Natural killer cell (primary cell): ENCODE data around the gene JSRP1. TPM values are rescaled to one million over a fixed set of nuclear protein-coding genes. Genes with fewer than 3 reads are reported as not detected.

Experiments used
- ATAC-seq, 3 donors: fragments of 150-1000 bp in 2 of 3; fragments of 200-7000 bp in 1 of 3; cut with Tn5 transposase; 1 replicate in 1 of 3; 2 replicates in 2 of 3; pipeline ENCODE4 v1.10.0; 2021; ENCODE audit warnings: mild to moderate bottlenecking in 2 of 3, moderate library complexity in 2 of 3
- DNase-seq, 2 donors: peaks; one replicate each; pipeline versions ENCODE4 v3.0.0 to v3.0.0-alpha.2; 2013 to 2021; ENCODE audit warnings: mixed read lengths in 1 of 2
- H3K27ac ChIP-seq: one replicate; pipeline ENCODE4 v1.5.1; 2013; ENCODE audit warnings: mild to moderate bottlenecking, low read length
- H3K27me3 ChIP-seq: one replicate; pipeline ENCODE4 v1.6.1; 2013; ENCODE audit warnings: low read length; ENCODE audit not compliant: control insufficient read depth, insufficient read depth
- H3K36me3 ChIP-seq: one replicate; pipeline ENCODE4 v1.6.1; 2013; ENCODE audit warnings: low read length; ENCODE audit not compliant: control insufficient read depth, insufficient read depth
- H3K4me1 ChIP-seq: one replicate; pipeline ENCODE4 v1.6.1; 2013; ENCODE audit warnings: low read length; ENCODE audit not compliant: control insufficient read depth, insufficient read depth
- H3K4me3 ChIP-seq: one replicate; pipeline ENCODE4 v1.5.1; 2013; ENCODE audit warnings: low read length
- H3K9me3 ChIP-seq: one replicate; pipeline ENCODE4 v1.6.1; 2013; ENCODE audit warnings: low read length; ENCODE audit not compliant: control insufficient read depth, insufficient read depth
- H3K27ac Mint-ChIP-seq, 2 donors: one replicate each; pipeline ENCODE4 v1.8.0; 2022; ENCODE audit warnings: mild to moderate bottlenecking in 2 of 2, mixed read lengths in 2 of 2, moderate library complexity in 1 of 2
- H3K27me3 Mint-ChIP-seq, 2 donors: one replicate each; pipeline ENCODE4 v1.8.0; 2022; ENCODE audit warnings: low read depth in 2 of 2, mixed read lengths in 2 of 2
- H3K36me3 Mint-ChIP-seq: one replicate; pipeline ENCODE4 v1.8.0; 2022; ENCODE audit warnings: mixed read lengths
- H3K4me1 Mint-ChIP-seq, 2 donors: one replicate each; pipeline ENCODE4 v1.8.0; 2022; ENCODE audit warnings: mixed read lengths in 2 of 2
- H3K4me3 Mint-ChIP-seq: one replicate; pipeline ENCODE4 v1.8.0; 2022; ENCODE audit warnings: mild to moderate bottlenecking, moderate library complexity, mixed read lengths
- H3K9me3 Mint-ChIP-seq, 2 donors: one replicate each; pipeline ENCODE4 v1.8.0; 2022; ENCODE audit warnings: mixed read lengths in 2 of 2
- WGBS: methylation state at CpG from one replicate; pipeline ENCODE4 v1.1.7; 2013; ENCODE audit warnings: missing lambda C conversion rate; ENCODE audit not compliant: insufficient coverage; 5-methylcytosine and 5-hydroxymethylcytosine counted together
- intact Hi-C: fragments of 100-400 bp; cut with micrococcal nuclease; formaldehyde crosslinking; loops from one replicate; pipeline ENCODE4 v1.14.2; 2022
- total RNA-seq, 4 donors: library from RNA; stranded (reverse); fragments of 120-200 nt in 1 of 4; gene quantifications; one replicate each; pipeline versions ENCODE4 v1.2.3 to v1.2.4, GENCODE V29; 2013 to 2022
- TF ChIP-seq, protein P1 (sequence below): fragments of 200-600 bp; IDR thresholded peaks from one replicate; pipeline ENCODE4 v1.8.0; 2022; ENCODE audit warnings: antibody characterized with exemption

The JSRP1 gene
- total RNA-seq, 3 donors from 2014 or later (not counting 1 experiment from before 2014, with no cell fraction given): 0.82 to 2.0 TPM; not detected in 1

DNA sequence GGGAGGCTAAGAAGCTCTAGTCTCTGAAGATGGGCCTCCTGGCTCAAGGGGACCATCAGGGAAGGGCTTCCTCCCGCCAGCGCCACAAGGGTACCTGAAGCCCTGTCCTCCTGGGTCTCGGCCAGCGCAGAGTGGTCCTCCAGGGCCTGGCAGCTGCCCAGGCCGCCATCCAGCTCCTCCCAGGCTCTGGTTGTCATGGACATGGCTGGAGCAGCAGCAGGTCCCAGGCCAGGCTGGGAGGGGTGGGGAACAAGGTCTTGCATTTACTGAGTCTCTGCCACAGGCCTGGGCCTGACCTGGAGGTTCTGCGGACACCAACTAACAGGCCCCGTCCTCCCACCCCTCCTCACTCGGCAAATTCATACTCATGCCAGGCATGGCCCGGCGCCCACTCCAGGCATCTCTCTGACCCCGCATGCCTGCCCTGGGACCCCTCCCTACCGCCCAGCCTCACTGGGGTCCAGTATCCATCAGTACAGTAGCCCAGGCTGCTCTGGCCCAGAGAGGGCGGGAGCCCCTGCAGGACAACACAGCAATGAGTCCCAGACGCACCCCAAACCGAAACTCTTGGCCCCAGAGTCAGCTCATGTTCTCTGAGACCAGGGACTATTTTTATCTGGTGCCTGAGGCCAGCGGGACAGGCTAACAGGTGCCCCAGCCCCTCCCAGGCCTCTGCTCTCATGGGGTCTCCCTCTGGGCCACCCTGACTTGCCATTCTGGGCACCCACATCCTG is 938 bp downstream of the JSRP1 start:
- Histone ChIP-seq H3K27me3 (peaks cover 27% of the 10 kb centered on the region), H3K36me3 (no peaks in the 10 kb centered on the region), H3K4me3 (no peak overlapping the region), H3K27ac (no peak overlapping the region), H3K9me3 (no peaks in the 10 kb centered on the region), H3K4me1 (peaks cover 57% of the 10 kb centered on the region)
- Mint-ChIP-seq H3K9me3 (no peaks in the 10 kb centered on the region), H3K36me3 (no peaks in the 10 kb centered on the region), H3K27me3 (peaks cover 0 to 18% of the 10 kb centered on the region in 2 donors), H3K27ac (no peak overlapping the region), H3K4me1 (peaks cover 3 to 20% of the 10 kb centered on the region in 2 donors), H3K4me3 (no peak overlapping the region)
- intact Hi-C loops: no loop called here
- ATAC-seq (no peak), DNase-seq (no peak)
- TF ChIP-seq, protein P1, sequence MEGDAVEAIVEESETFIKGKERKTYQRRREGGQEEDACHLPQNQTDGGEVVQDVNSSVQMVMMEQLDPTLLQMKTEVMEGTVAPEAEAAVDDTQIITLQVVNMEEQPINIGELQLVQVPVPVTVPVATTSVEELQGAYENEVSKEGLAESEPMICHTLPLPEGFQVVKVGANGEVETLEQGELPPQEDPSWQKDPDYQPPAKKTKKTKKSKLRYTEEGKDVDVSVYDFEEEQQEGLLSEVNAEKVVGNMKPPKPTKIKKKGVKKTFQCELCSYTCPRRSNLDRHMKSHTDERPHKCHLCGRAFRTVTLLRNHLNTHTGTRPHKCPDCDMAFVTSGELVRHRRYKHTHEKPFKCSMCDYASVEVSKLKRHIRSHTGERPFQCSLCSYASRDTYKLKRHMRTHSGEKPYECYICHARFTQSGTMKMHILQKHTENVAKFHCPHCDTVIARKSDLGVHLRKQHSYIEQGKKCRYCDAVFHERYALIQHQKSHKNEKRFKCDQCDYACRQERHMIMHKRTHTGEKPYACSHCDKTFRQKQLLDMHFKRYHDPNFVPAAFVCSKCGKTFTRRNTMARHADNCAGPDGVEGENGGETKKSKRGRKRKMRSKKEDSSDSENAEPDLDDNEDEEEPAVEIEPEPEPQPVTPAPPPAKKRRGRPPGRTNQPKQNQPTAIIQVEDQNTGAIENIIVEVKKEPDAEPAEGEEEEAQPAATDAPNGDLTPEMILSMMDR: no peak
- 91% methylated on average over 16 of the region's 16 CpGs for WGBS

DNA sequence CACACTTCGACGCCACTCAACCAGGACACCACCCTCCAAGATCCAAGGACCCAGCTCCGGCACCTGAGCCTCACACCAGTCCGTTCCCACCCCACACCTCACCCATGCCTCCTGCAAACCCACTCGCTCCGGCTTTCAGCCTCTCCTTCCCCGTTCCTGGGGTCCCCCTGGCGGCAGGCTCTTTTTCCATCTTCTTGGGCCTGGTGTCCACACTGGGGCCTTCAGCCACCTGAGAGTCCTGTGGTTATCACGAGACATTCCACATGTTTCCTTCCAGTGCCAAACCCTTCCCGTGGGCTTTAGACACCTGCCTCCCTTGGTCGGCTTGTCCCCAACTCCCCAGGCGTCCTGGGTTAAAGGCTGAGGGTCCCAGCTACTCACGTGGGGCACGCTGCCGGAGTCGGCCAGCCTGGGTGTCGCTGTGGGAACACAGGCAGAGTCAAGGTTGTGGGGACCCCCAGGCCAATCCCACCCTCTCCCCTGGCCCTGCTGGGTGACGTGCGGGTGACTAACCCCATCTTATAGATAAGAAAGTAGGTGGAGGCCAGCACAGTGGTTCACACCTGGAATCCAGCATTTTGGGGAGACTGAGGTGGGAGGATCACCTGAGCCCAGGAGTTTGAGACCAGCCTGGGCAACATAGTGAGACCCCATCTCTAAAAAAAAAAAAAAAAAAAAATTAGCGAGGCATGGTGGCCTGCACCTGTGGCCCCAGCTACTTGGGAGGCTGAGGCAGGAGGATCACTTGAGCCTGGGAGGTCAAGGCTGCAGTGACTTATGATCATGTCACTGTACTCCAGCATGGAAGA is 1.9 kb downstream of the JSRP1 start:
- Histone ChIP-seq H3K4me3 (no peak overlapping the region), H3K27ac (no peak overlapping the region), H3K9me3 (no peaks in the 10 kb centered on the region), H3K27me3 (peaks cover 31% of the 10 kb centered on the region), H3K36me3 (no peaks in the 10 kb centered on the region), H3K4me1 (peaks cover 54% of the 10 kb centered on the region)
- intact Hi-C loops: no loop called here
- Mint-ChIP-seq H3K27me3 (peaks cover 0 to 18% of the 10 kb centered on the region in 2 donors), H3K27ac (no peak overlapping the region), H3K9me3 (no peaks in the 10 kb centered on the region), H3K4me1 (peaks cover 0 to 17% of the 10 kb centered on the region in 2 donors), H3K4me3 (peak overlapping the region; percentile 50), H3K36me3 (no peaks in the 10 kb centered on the region)
- DNase-seq (no peak), ATAC-seq (no peak)
- TF ChIP-seq, protein P1: no peak
- WGBS: 84% methylated on average over 19 of the region's 20 CpGs

DNA sequence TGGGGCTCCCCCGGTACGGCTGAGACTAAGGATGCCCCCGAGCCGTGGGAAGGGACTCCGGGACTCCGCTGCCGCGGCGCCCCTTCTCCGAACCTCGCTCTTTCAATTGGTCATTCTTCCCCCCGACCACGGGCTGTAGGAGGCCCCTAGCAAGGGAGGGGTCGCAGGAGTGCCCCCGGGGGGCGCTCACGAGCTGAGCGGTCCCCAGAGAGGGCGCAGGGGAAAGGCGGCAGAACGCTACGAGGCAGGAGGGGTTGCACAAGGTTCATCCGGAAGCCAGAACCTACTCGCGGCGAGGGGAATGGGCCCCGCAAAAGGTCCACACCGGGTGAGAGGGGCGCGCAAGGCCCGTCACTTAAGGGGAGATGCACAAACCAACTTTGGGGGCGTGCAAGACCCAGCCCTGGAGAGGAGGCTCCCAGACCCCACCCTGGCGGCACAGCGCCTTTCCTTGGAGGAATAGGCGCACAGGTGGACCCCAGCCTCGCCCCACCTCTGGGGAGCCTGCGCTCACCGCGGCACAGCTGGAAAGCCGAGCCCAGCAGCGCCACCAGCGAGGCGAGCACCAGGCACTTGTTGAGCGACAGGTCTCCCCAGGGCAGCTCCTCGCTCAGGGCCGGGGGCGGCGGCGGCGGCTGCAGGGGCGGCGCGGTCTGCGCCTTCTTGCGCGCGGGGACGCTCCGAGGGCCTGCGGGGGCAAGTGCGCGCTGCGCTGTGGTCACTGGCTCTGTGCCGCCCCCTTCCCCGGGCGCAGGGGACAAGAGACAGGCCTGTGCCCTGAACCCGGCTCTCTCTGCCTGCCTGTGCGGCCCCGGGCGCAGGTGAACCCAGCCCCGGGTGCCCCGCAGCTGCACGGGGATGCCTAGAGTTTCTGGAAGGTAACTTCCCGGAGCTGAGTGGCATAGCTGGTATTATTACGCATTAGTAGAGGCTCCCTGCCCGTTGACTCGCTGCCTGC is 2.8 kb downstream of the JSRP1 start:
- Mint-ChIP-seq H3K27me3 (peaks cover 0 to 18% of the 10 kb centered on the region in 2 donors), H3K27ac (no peak overlapping the region), H3K4me3 (peak overlapping the region; percentile 75), H3K4me1 (peaks cover 0 to 17% of the 10 kb centered on the region in 2 donors), H3K9me3 (no peaks in the 10 kb centered on the region), H3K36me3 (no peaks in the 10 kb centered on the region)
- Histone ChIP-seq H3K27me3 (peaks cover 31% of the 10 kb centered on the region), H3K9me3 (no peaks in the 10 kb centered on the region), H3K4me3 (peak overlapping the region; percentile 26), H3K36me3 (peaks cover 1% of the 10 kb centered on the region), H3K27ac (no peak overlapping the region), H3K4me1 (peaks cover 49% of the 10 kb centered on the region)
- peak in 1 of 2 donors; percentile 75 for DNase-seq
- TF ChIP-seq, protein P1: peak; percentile 33
- intact Hi-C loops: no loop called here
- WGBS: 9% methylated on average over 77 of the region's 77 CpGs
- peak; percentile 44 to 66 (median 66) for ATAC-seq
